Epithelial cell of proximal tubule (primary cell): ENCODE data around the gene MPZL1. TPM values are rescaled to one million over a fixed set of nuclear protein-coding genes. Genes with fewer than 3 reads are reported as not detected.

Source experiments
- DNase-seq: peaks from one replicate; pipeline ENCODE4 v3.0.0-alpha.2; 2011; ENCODE audit warnings: low read depth
- H3K4me3 ChIP-seq: 2 replicates; pipeline ENCODE4 v1.5.1; 2011; ENCODE audit warnings: low read depth, mild to moderate bottlenecking, low read length
- total RNA-seq: library from RNA; depleted of rRNA; stranded (reverse); fragments of >200 nt; gene quantifications from 2 replicates; pipeline ENCODE4 v1.2.3, GENCODE V29; 2015
- TF ChIP-seq, protein P1 (sequence below): conservative IDR thresholded peaks from 2 replicates; pipeline ENCODE4 v1.5.1; 2012; ENCODE audit warnings: low read depth, mild to moderate bottlenecking, low read length

MPZL1 gene
- total RNA-seq, 1 donor from 2014 or later = 43.0 TPM

DNA sequence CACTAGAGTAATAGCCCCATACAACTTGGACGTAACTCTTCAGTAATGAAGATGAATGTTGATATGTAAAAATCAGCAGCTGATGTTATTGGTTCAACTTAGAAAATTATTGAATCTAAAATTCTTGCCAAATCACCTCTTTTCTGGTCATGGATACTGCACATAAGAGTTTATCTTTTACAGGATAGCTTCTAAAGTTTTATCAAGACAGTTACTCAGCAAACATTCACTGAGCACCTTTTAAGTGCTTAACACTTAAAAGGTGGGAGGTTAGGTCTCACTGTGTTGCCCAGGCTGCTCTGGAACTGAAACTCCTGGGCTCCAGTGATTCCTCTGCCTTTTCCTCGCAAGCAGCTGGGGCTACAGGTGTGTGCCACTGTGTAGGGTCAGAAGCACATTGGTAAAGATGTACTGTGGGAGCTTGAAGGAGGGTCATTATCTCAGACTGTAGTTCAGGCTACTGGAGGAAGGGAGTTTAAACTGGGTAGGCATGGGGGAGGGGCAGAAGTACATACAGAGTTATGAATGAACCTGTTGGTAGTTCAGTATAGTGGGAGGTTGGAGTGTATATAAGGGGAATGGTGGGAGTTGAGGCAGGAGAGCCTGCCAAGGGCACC is 2.0 kb downstream of the MPZL1 start:
- no peak for DNase-seq
- TF ChIP-seq, protein P1, sequence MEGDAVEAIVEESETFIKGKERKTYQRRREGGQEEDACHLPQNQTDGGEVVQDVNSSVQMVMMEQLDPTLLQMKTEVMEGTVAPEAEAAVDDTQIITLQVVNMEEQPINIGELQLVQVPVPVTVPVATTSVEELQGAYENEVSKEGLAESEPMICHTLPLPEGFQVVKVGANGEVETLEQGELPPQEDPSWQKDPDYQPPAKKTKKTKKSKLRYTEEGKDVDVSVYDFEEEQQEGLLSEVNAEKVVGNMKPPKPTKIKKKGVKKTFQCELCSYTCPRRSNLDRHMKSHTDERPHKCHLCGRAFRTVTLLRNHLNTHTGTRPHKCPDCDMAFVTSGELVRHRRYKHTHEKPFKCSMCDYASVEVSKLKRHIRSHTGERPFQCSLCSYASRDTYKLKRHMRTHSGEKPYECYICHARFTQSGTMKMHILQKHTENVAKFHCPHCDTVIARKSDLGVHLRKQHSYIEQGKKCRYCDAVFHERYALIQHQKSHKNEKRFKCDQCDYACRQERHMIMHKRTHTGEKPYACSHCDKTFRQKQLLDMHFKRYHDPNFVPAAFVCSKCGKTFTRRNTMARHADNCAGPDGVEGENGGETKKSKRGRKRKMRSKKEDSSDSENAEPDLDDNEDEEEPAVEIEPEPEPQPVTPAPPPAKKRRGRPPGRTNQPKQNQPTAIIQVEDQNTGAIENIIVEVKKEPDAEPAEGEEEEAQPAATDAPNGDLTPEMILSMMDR = no peak
- H3K4me3 ChIP-seq = peak overlapping the region; percentile 70

GRCh38 chr1:167726008-167726407 is 4.2 kb downstream of the MPZL1 start:
- no peak overlapping the region for H3K4me3 ChIP-seq
- DNase-seq = no peak
- TF ChIP-seq, protein P1 = no peak

DNA sequence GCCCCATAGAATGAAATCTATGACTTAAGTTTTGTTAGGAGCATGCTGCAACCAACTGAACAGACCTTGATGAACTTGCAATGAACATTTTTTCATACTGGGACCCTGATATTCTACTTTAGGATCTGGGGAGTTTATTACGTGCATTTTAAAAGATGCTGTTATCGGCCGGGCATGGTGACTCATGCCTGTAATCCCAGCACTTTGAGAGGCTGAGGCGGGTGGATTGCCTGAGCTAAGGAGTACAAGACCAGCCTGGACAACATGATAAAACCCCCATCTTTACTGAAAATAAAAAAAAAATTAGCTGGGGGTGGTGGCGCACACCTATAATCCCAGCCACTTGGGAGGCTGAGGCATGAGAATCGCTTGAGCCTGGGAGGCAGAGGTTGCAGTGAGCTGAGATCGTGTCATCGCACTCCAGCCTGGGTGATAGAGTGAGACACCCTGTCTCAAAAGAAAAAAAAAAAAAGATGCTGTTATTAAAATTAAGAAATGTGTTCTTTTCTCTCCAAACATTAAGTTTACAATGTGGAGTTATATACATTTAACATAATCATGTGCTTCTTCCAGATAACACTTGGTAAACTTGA is 7.1 kb downstream of the MPZL1 start:
- TF ChIP-seq, protein P1 = no peak
- no peak for DNase-seq
- no peak overlapping the region for H3K4me3 ChIP-seq

DNA sequence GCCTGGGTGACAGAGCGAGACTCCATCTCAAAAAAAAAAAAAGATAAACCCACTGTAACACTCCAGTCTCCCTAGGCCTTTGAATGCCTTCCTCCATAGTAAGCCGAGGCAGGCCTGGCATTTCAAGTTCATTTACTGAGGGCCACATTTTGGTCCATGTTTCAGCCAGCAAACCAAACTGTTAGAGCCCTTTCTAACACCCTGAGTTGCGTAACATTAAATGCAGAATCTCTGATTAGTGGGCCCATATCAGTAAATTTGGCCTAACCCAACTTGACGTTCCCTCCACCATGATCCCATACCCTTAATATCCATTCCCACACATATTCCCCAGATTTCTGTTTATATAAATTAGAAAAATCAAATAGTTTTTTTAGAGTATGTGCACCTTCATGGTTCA is 12.4 kb downstream of the MPZL1 start:
- DNase-seq = no peak
- H3K4me3 ChIP-seq = no peak overlapping the region
- TF ChIP-seq, protein P1 = no peak

GRCh38 chr1:167734841-167735240 is 13.1 kb downstream of the MPZL1 start:
- TF ChIP-seq, protein P1 = no peak
- no peak overlapping the region for H3K4me3 ChIP-seq
- no peak for DNase-seq

GRCh38 chr1:167737169-167737568 is 15.4 kb downstream of the MPZL1 start:
- no peak overlapping the region for H3K4me3 ChIP-seq
- no peak for DNase-seq
- TF ChIP-seq, protein P1 = no peak

DNA sequence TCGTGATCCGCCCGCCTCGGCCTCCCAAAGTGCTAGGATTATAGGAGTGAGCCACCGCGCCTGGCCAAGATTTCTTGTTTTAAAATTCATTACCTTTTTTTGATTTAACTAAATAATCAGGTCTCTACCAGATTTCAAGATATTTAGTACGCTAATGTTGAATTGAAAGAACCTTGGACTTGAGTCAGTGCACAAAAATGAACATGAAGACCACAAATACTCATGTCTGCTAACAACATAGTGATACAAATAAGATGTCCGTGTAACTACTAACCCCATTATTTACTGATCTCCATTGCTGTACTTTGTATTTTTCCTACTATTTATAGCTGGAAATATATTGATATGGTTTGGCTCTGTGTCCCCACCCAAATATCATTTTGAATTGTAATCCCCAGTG is 16.4 kb downstream of the MPZL1 start:
- H3K4me3 ChIP-seq = no peak overlapping the region
- TF ChIP-seq, protein P1 = no peak
- no peak for DNase-seq
